ENCODE results near the gene CFAP54. TPM values are rescaled to one million over a fixed set of nuclear protein-coding genes. Genes with fewer than 3 reads are reported as not detected.
"Not testable (repeated sequence)": the region's sequence is repeated elsewhere in the genome, so short reads cannot be mapped to it uniquely, and the experiment has no call there.

The CFAP54 gene
- total and polyA plus RNA-seq, 2 donors, result 0.41 to 6.8 TPM

GRCh38 chr12:96459281-96459680 is 30.1 kb upstream of the CFAP54 start:
- H3K4me1 ChIP-seq (ENCODE audit: insufficient read depth); DNase-seq (ENCODE audit: extremely low spot score); H3K4me3 ChIP-seq (ENCODE audit: low read depth, low read length); H3K27ac ChIP-seq (ENCODE audit: low read depth); H3K36me3 ChIP-seq (ENCODE audit: insufficient read depth): not testable (repeated sequence)
- whole genome bisulfite sequencing, result 94% methylated on average over 6 of the region's 6 CpGs

- Histone ChIP-seq H3K36me3 (ENCODE audit: insufficient read depth) (no peaks in the 10 kb centered on the region), H3K4me3 (ENCODE audit: low read depth, low read length) (no peak overlapping the region), H3K4me1 (ENCODE audit: insufficient read depth) (no peaks in the 10 kb centered on the region), H3K27ac (ENCODE audit: low read depth) (no peak overlapping the region)
- no peak for DNase-seq (ENCODE audit: extremely low spot score)
- 81% methylated on average over 7 of the region's 7 CpGs for WGBS
Measured at GRCh38 chr12:96462571-96463280, 26.7 kb upstream of the CFAP54 start.

GRCh38 chr12:96465896-96466295 is 23.5 kb upstream of the CFAP54 start:
- Histone ChIP-seq H3K27ac (ENCODE audit: low read depth) (no peak overlapping the region), H3K4me3 (ENCODE audit: low read depth, low read length) (no peak overlapping the region), H3K4me1 (ENCODE audit: insufficient read depth) (no peaks in the 10 kb centered on the region), H3K36me3 (ENCODE audit: insufficient read depth) (peaks cover 2% of the 10 kb centered on the region)
- no peak for DNase-seq (ENCODE audit: extremely low spot score)
- 92% methylated on average over 3 of the region's 3 CpGs for WGBS

GRCh38 chr12:96466939-96467751 is 22.2 kb upstream of the CFAP54 start:
- 81% methylated on average over 3 of the region's 3 CpGs for WGBS
- no peak overlapping the region for H3K4me3 ChIP-seq (ENCODE audit: low read depth, low read length)
- DNase-seq (ENCODE audit: extremely low spot score), result no peak
- H3K4me1 ChIP-seq (ENCODE audit: insufficient read depth), result no peaks in the 10 kb centered on the region
- H3K27ac ChIP-seq (ENCODE audit: low read depth), result no peak overlapping the region
- peaks cover 2% of the 10 kb centered on the region for H3K36me3 ChIP-seq (ENCODE audit: insufficient read depth)

- no peak for DNase-seq (ENCODE audit: extremely low spot score)
- peaks cover 2% of the 10 kb centered on the region for H3K36me3 ChIP-seq (ENCODE audit: insufficient read depth)
- no peak overlapping the region for H3K27ac ChIP-seq (ENCODE audit: low read depth)
- WGBS, result 97% methylated on average over 2 of the region's 2 CpGs
- no peak overlapping the region for H3K4me3 ChIP-seq (ENCODE audit: low read depth, low read length)
- H3K4me1 ChIP-seq (ENCODE audit: insufficient read depth), result no peaks in the 10 kb centered on the region
Measured at GRCh38 chr12:96471368-96472050, 17.9 kb upstream of the CFAP54 start.

GRCh38 chr12:96472384-96472783 is 17.0 kb upstream of the CFAP54 start:
- WGBS, result 79% methylated on average over 5 of the region's 5 CpGs
- DNase-seq (ENCODE audit: extremely low spot score), result no peak
- Histone ChIP-seq H3K4me3 (ENCODE audit: low read depth, low read length) (no peak overlapping the region), H3K36me3 (ENCODE audit: insufficient read depth) (peaks cover 2% of the 10 kb centered on the region), H3K27ac (ENCODE audit: low read depth) (no peak overlapping the region), H3K4me1 (ENCODE audit: insufficient read depth) (no peaks in the 10 kb centered on the region)

GRCh38 chr12:96473394-96474093 is 15.8 kb upstream of the CFAP54 start:
- Histone ChIP-seq H3K36me3 (ENCODE audit: insufficient read depth) (peaks cover 2% of the 10 kb centered on the region), H3K27ac (ENCODE audit: low read depth) (no peak overlapping the region), H3K4me3 (ENCODE audit: low read depth, low read length) (no peak overlapping the region), H3K4me1 (ENCODE audit: insufficient read depth) (no peaks in the 10 kb centered on the region)
- DNase-seq (ENCODE audit: extremely low spot score), result no peak
- 78% methylated on average over 4 of the region's 4 CpGs for WGBS

- 98% methylated on average over 4 of the region's 4 CpGs for WGBS
- no peak overlapping the region for H3K27ac ChIP-seq (ENCODE audit: low read depth)
- peaks cover under 1% of the 10 kb centered on the region for H3K36me3 ChIP-seq (ENCODE audit: insufficient read depth)
- DNase-seq (ENCODE audit: extremely low spot score), result no peak
- no peak overlapping the region for H3K4me3 ChIP-seq (ENCODE audit: low read depth, low read length)
- H3K4me1 ChIP-seq (ENCODE audit: insufficient read depth), result no peaks in the 10 kb centered on the region
Measured at GRCh38 chr12:96474206-96474605, 15.2 kb upstream of the CFAP54 start.

- Histone ChIP-seq H3K27ac (ENCODE audit: low read depth) (no peak overlapping the region), H3K36me3 (ENCODE audit: insufficient read depth) (no peaks in the 10 kb centered on the region), H3K4me1 (ENCODE audit: insufficient read depth) (no peaks in the 10 kb centered on the region), H3K4me3 (ENCODE audit: low read depth, low read length) (no peak overlapping the region)
- 55% methylated on average over 3 of the region's 3 CpGs for WGBS
- no peak for DNase-seq (ENCODE audit: extremely low spot score)
Measured at GRCh38 chr12:96478011-96478410, 11.4 kb upstream of the CFAP54 start.

- no peaks in the 10 kb centered on the region for H3K36me3 ChIP-seq (ENCODE audit: insufficient read depth)
- no peak overlapping the region for H3K4me3 ChIP-seq (ENCODE audit: low read depth, low read length)
- no peaks in the 10 kb centered on the region for H3K4me1 ChIP-seq (ENCODE audit: insufficient read depth)
- no peak for DNase-seq (ENCODE audit: extremely low spot score)
- 95% methylated on average over 5 of the region's 5 CpGs for WGBS
- no peak overlapping the region for H3K27ac ChIP-seq (ENCODE audit: low read depth)
Measured at GRCh38 chr12:96482086-96482485, 7.3 kb upstream of the CFAP54 start.

- no peak for DNase-seq (ENCODE audit: extremely low spot score)
- 91% methylated on average over 2 of the region's 2 CpGs for WGBS
- no peaks in the 10 kb centered on the region for H3K4me1 ChIP-seq (ENCODE audit: insufficient read depth)
- no peaks in the 10 kb centered on the region for H3K36me3 ChIP-seq (ENCODE audit: insufficient read depth)
- no peak overlapping the region for H3K4me3 ChIP-seq (ENCODE audit: low read depth, low read length)
- H3K27ac ChIP-seq (ENCODE audit: low read depth), result no peak overlapping the region
Measured at GRCh38 chr12:96483116-96483515, 6.3 kb upstream of the CFAP54 start.

GRCh38 chr12:96486751-96487613 is 2.4 kb upstream of the CFAP54 start:
- H3K36me3 ChIP-seq (ENCODE audit: insufficient read depth), result no peaks in the 10 kb centered on the region
- no peaks in the 10 kb centered on the region for H3K4me1 ChIP-seq (ENCODE audit: insufficient read depth)
- no peak for DNase-seq (ENCODE audit: extremely low spot score)
- WGBS, result 96% methylated on average over 12 of the region's 12 CpGs
- no peak overlapping the region for H3K4me3 ChIP-seq (ENCODE audit: low read depth, low read length)
- no peak overlapping the region for H3K27ac ChIP-seq (ENCODE audit: low read depth)

- Histone ChIP-seq H3K27ac (ENCODE audit: low read depth) (no peak overlapping the region), H3K36me3 (ENCODE audit: insufficient read depth) (no peaks in the 10 kb centered on the region), H3K4me3 (ENCODE audit: low read depth, low read length) (no peak overlapping the region), H3K4me1 (ENCODE audit: insufficient read depth) (no peaks in the 10 kb centered on the region)
- WGBS, result 83% methylated on average over 3 of the region's 3 CpGs
- no peak for DNase-seq (ENCODE audit: extremely low spot score)
Measured at GRCh38 chr12:96487634-96488033, 1.7 kb upstream of the CFAP54 start.
